CMK (cell line): ENCODE results near the gene TMEM221.
"Not testable (repeated sequence)": the region's sequence is repeated elsewhere in the genome, so short reads cannot be mapped to it uniquely, and the experiment has no call there.

Experiments
- DNase-seq: peaks from one replicate; pipeline ENCODE4 v3.0.0-alpha.2; 2010; ENCODE audit warnings: low read depth

Gene TMEM221

GRCh38 chr19:17448131-17448967 is at the start of gene TMEM221:
TSS of gene TMEM221 (minus strand) at chr19:17448668. CDS start at chr19:17448462, 206 bp downstream.
- DNase-seq, result peak; percentile 42

GRCh38 chr19:17497149-17497798 is 48.8 kb upstream of the TMEM221 start:
- DNase-seq, result no peak

- peak; percentile 62 for DNase-seq
Measured at GRCh38 chr19:17496337-17496997, 48.0 kb upstream of the TMEM221 start.

DNA sequence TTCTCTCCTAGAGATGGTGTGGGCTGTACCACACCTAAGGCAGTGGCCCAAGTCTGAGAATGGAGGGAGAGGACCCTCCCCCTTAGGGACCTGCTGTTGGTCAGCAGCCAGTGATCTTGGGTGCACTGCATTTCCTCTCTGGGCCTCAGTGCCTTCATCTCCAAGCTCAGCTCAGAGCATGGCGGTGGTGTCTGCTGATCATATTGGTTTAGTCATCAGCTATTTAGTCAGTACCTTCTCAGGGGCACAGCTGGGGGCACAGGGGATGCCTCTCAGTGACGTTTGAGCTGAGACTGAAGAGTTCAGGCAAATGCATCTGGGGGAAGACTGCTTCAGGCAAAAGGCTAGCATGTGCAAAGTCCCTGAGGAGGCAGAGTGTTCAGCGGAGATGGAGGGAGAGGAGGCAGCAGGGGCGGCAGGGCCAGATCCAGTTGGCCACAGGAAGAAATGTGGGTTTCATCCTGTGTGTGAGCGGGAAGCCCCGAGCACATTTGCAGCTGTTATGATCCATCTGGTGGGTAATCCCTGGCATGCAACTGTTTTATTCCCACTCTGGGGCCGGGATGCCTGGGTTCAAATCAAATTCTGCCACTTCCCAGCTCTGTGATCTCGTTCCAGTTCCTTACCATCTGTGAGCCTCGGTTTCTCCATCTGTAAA is 47.3 kb upstream of the TMEM221 start:
- DNase-seq, result no peak

- no peak for DNase-seq
Measured at GRCh38 chr19:17491287-17491686, 42.8 kb upstream of the TMEM221 start.

GRCh38 chr19:17490411-17490810 is 41.9 kb upstream of the TMEM221 start:
- no peak for DNase-seq

GRCh38 chr19:17489392-17490030 is 41.0 kb upstream of the TMEM221 start:
- no peak for DNase-seq

- DNase-seq, result no peak
Measured at GRCh38 chr19:17488593-17489391, 40.3 kb upstream of the TMEM221 start.

DNA sequence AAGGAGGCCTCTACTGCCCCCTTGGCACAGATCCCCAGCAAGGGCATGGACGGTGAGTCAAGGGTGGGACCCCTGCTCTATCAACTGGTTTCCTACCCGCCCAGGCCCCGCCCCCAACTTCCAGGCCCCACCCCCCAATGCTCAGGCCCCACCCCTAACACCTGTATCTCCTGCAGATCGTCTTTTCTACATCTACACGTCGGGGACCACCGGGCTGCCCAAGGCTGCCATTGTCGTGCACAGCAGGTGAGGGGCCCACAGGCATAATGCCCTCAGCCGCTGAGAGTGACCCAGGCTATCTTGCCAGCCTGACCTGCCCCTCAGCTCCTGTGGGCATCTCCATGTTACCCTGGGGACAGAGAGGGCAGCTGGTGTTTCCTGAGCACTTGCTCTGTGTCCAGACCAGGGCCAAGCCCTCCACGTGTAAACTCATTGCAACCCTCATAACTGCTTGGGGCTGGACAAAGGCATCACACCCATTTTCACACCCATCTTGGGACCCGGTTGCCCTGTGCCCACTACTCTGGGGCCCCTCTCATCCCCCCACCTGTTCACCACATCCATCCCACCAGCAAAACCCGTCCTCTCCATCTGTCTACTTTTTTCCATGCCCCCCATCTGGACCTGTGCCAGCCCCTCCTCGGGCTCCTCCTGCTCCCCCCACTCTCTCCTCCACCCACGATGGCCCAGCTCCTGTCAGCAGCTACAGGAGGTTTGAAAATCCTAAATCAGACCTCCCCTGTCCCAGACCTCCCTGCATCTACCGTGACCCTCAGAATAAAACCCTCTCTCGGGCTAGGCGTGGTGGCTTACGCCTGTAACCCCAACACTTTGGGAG is 39.0 kb upstream of the TMEM221 start:
- DNase-seq, result no peak

- DNase-seq, result no peak
Measured at GRCh38 chr19:17486545-17487240, 38.2 kb upstream of the TMEM221 start.

GRCh38 chr19:17484520-17485185 is 36.2 kb upstream of the TMEM221 start:
- no peak for DNase-seq

DNA sequence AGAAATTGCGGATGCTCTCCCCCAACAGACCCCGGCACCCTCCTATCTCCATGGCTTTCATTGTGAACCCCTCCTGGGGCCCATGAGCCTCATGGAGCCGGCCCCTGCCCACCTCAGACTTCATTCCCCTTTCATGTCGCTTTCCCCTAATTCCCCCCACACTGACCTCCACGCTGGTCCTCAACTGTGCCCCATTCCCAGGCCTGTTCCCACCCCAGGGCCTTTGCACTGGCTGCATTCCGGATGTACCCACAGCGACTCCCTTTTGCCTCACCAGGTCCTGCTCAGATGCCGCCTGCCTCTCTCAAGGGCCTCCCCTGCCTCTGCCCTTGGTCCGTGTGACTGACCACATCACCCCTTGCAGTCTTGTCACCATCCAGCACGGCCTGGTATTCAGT is 35.1 kb upstream of the TMEM221 start:
- DNase-seq, result no peak

DNA sequence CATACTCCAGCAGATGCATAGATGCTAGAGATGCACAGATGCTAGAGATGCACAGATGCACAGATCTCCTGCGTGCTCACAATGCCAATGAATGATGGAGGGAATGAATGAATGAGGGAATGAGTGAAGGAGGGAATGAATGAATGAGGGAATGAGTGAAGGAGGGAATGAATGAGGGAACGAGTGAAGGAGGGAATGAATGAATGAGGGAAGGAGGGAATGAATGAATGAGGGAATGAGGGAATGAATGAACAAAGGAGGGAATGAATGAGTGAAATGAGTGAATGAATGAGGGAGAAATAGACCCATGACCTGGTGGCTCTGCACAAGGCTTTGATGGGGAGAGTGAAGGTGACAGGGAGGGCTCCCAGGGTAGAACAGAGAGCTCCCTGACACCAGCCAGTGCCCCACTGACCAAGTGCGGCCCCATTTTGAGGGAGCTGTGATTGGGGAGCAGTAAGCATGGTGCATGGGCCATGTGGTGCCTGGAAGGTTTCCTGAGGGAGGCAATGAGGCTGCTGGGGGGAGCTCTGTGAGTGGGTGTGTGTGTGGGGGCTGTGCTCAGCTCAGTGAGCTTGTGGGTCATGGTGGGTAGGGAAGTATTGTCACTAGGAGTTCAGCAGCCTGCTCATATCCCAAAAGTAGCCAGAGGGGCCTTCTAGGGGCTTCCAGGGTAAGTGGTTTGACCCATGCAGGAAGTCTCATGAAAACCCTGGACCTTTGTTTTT is 34.6 kb upstream of the TMEM221 start:
- DNase-seq, result no peak

DNA sequence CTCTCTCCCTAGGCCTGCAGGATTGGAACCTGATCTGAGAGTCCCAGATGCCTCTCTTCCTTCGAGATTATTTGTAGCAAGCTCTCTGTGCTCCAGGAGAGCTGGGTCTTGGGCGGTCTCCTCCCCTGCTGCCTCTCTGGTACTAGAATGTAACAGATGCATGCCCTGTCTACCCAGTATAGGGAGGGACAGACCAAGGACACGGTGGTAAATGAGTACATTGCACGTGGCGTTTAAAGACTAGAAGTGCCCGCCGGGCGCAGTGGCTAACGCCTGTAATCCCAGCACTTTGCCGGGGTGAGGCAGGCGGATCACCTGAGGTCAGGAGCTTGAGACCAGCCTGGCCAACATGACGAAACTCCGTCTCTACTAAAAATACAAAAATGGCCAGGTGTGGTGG is 33.5 kb upstream of the TMEM221 start:
- DNase-seq, result no peak

GRCh38 chr19:17479325-17479791 is 30.9 kb upstream of the TMEM221 start:
- no peak for DNase-seq

DNA sequence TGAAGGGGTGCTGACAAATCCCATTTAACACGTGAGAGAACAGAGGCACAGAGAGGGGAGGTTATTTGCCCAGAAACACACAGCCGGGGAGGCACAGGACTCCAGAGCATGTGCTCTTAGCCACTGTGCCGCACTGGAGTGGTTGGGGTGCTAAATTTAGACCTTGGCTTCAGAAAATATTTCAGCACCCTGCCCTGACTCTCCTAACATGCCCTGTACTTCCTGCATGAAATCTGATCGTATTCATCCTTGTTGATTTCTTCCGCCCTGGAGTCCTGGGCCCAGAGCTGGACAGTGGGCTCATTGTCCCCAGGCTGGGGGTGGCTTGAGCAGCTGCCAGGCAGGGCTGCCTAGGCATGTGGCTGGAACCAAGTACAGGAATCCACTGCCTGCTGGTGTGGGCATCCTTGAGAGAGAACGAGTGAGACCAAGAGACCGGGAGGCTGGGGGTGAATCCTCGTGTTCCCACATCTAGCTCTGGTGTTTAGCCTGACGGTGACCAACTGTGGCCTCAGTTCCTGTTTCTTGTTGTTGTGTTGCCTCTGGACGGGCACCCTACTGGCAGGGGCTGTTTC is 27.2 kb upstream of the TMEM221 start:
- no peak for DNase-seq

GRCh38 chr19:17475011-17475540 is 26.6 kb upstream of the TMEM221 start:
- DNase-seq, result not testable (repeated sequence)
